Peyer's patch (tissue), 4 donors: ENCODE data around the gene PPWD1.

ENCODE experiments used
- CTCF ChIP-seq, 6 experiments: fragments of 450-650 bp in 4 of 6; fragments of 200-600 bp in 2 of 6; sonication (generic) in 1 of 6; IDR thresholded peaks; one replicate each; pipeline ENCODE4 v1.5.1; 2017 to 2019; ENCODE audit warnings: antibody characterized with exemption in 6 of 6, mild to moderate bottlenecking in 3 of 6, moderate library complexity in 1 of 6
- POLR2A ChIP-seq, 2 donors: fragments of 450-650 bp; IDR thresholded peaks; one replicate each; pipeline ENCODE4 v1.5.1; 2017; ENCODE audit warnings: antibody characterized with exemption in 2 of 2, mild to moderate bottlenecking in 2 of 2, moderate library complexity in 2 of 2

- TF ChIP-seq POLR2A (IDR thresholded peaks at IDR 0.05) (no peak), CTCF (IDR thresholded peaks at IDR 0.05) (no peak)
Measured at GRCh38 chr5:65556718-65557117, 6.4 kb upstream of the PPWD1 start.
